Activated CD8-positive, alpha-beta memory T cell treated with anti-CD3 and anti-CD28 coated beads, Interleukin-2, amount 50 U/mL, for 48 hours (primary cell): ENCODE data around the gene EIF5AL1.
"Not testable (repeated sequence)": the region's sequence is repeated elsewhere in the genome, so short reads cannot be mapped to it uniquely, and the experiment has no call there.

ENCODE experiments used
- DNase-seq: peaks from one replicate; pipeline ENCODE4 v3.0.0-alpha.2; 2020

EIF5AL1 gene

GRCh38 chr10:79517567-79517966, 5.2 kb downstream of the EIF5AL1 start:
- DNase-seq = not testable (repeated sequence)

- not testable (repeated sequence) for DNase-seq
Observed at GRCh38 chr10:79521751-79522150, 9.4 kb downstream of the EIF5AL1 start.

- DNase-seq = not testable (repeated sequence)
Observed at GRCh38 chr10:79522464-79522863, 10.1 kb downstream of the EIF5AL1 start.

GRCh38 chr10:79523157-79523853, 11.0 kb downstream of the EIF5AL1 start:
- not testable (repeated sequence) for DNase-seq

GRCh38 chr10:79525049-79525710, 12.8 kb downstream of the EIF5AL1 start:
- not testable (repeated sequence) for DNase-seq

- not testable (repeated sequence) for DNase-seq
Observed at GRCh38 chr10:79528261-79528660, 15.9 kb downstream of the EIF5AL1 start.

GRCh38 chr10:79533142-79533902, 21.0 kb downstream of the EIF5AL1 start:
- not testable (repeated sequence) for DNase-seq

GRCh38 chr10:79533903-79534175, 21.5 kb downstream of the EIF5AL1 start:
- DNase-seq = not testable (repeated sequence)

- DNase-seq = not testable (repeated sequence)
Observed at GRCh38 chr10:79538311-79538710, 26.0 kb downstream of the EIF5AL1 start.

- DNase-seq = not testable (repeated sequence)
Observed at GRCh38 chr10:79540930-79541329, 28.6 kb downstream of the EIF5AL1 start.

- DNase-seq = no peak
Observed at GRCh38 chr10:79542626-79543025, 30.3 kb downstream of the EIF5AL1 start.

- not testable (repeated sequence) for DNase-seq
Observed at GRCh38 chr10:79544408-79544807, 32.1 kb downstream of the EIF5AL1 start.

- not testable (repeated sequence) for DNase-seq
Observed at GRCh38 chr10:79544926-79545659, 32.8 kb downstream of the EIF5AL1 start.

GRCh38 chr10:79547128-79547527, 34.8 kb downstream of the EIF5AL1 start:
- not testable (repeated sequence) for DNase-seq

GRCh38 chr10:79547973-79548372, 35.6 kb downstream of the EIF5AL1 start:
- no peak for DNase-seq

- no peak for DNase-seq
Observed at GRCh38 chr10:79552143-79552542, 39.8 kb downstream of the EIF5AL1 start.

GRCh38 chr10:79555354-79556309, 43.3 kb downstream of the EIF5AL1 start:
- no peak for DNase-seq

GRCh38 chr10:79556961-79557360, 44.6 kb downstream of the EIF5AL1 start:
- not testable (repeated sequence) for DNase-seq

- no peak for DNase-seq
Observed at GRCh38 chr10:79559726-79560125, 47.4 kb downstream of the EIF5AL1 start.

- no peak for DNase-seq
Observed at GRCh38 chr10:79560160-79560709, 47.9 kb downstream of the EIF5AL1 start, which contains the start of gene SFTPA2. TSS of gene SFTPA2 (minus strand) at chr10:79560407. CDS start at chr10:79559483, 924 bp downstream.

- no peak for DNase-seq
Observed at GRCh38 chr10:79561257-79561656, 48.9 kb downstream of the EIF5AL1 start.
